B cell (primary cell): ENCODE data around the gene PITRM1. TPM values are rescaled to one million over a fixed set of nuclear protein-coding genes. Genes with fewer than 3 reads are reported as not detected.

Source experiments
- ATAC-seq: fragments of 200-7000 bp; cut with Tn5 transposase; one replicate; pipeline ENCODE4 v1.10.0; 2021; ENCODE audit warnings: low read depth, mild to moderate bottlenecking, moderate number of reproducible peaks, moderate library complexity
- CTCF ChIA-PET: fragments of 350-600 bp; sonication (Branson Sonifier 250); formaldehyde crosslinking; loops from one replicate; lab custom pipeline; 2021; ENCODE audit warnings: antibody characterized with exemption, inconsistent platforms; lab: Charles Lee
- POLR2A ChIA-PET: fragments of 350-600 bp; sonication (Branson Sonifier 250); formaldehyde crosslinking; loops from one replicate; lab custom pipeline; 2021; ENCODE audit warnings: antibody characterized with exemption; lab: Charles Lee
- DNase-seq: peaks from one replicate; pipeline ENCODE4 v3.0.0; 2013
- H2AFZ ChIP-seq: 2 replicates; pipeline ENCODE4 v1.6.1; 2012; ENCODE audit warnings: mild to moderate bottlenecking, low read depth, low read length; ENCODE audit not compliant: insufficient read depth, poor library complexity, severe bottlenecking
- H3K27ac ChIP-seq, 2 donors: 1 replicate in 1 of 2; 2 replicates in 1 of 2; pipeline ENCODE4 v1.5.1; 2012 to 2013; ENCODE audit warnings: low read length in 2 of 2, mild to moderate bottlenecking in 2 of 2, moderate library complexity in 1 of 2
- H3K27me3 ChIP-seq, 4 experiments: fragments of 200-600 bp in 1 of 4; sonication (generic) in 1 of 4; replicated peaks in 1 of 4; 1 replicate in 2 of 4; 2 replicates in 2 of 4; pipeline versions ENCODE4 v1.6.1 to v1.7.0; 2013 to 2016; ENCODE audit warnings: low read length in 3 of 4, mild to moderate bottlenecking in 2 of 4, mixed read lengths in 1 of 4, moderate library complexity in 1 of 4; ENCODE audit not compliant: insufficient read depth in 4 of 4, control insufficient read depth in 3 of 4; ENCODE audit errors: control extremely low read depth in 1 of 4
- H3K36me3 ChIP-seq, 2 experiments: replicated peaks in 1 of 2; 1 replicate in 1 of 2; 2 replicates in 1 of 2; pipeline versions ENCODE4 v1.6.1 to v1.7.1; 2013; ENCODE audit warnings: low read length in 1 of 2; ENCODE audit not compliant: insufficient read depth in 2 of 2, control insufficient read depth in 1 of 2; ENCODE audit errors: control extremely low read depth in 1 of 2, extremely low read depth in 1 of 2
- H3K4me1 ChIP-seq, 2 donors: fragments of 200-600 bp in 1 of 2; sonication (generic) in 1 of 2; 1 replicate in 1 of 2; 2 replicates in 1 of 2; pipeline versions ENCODE4 v1.5.1 to v1.6.1; 2013 to 2017; ENCODE audit warnings: low read length in 2 of 2; ENCODE audit not compliant: control insufficient read depth in 2 of 2, insufficient read depth in 2 of 2
- H3K4me2 ChIP-seq: replicated peaks from 2 replicates; pipeline ENCODE3; 2012; ENCODE audit warnings: mild to moderate bottlenecking, low read depth, low read length; ENCODE audit not compliant: poor library complexity, severe bottlenecking
- H3K4me3 ChIP-seq, 5 experiments: fragments of 200-600 bp in 1 of 5; sonication (generic) in 1 of 5; 1 replicate in 3 of 5; 2 replicates in 2 of 5; pipeline versions ENCODE4 v1.5.1 to v1.7.0; 2011 to 2016; ENCODE audit warnings: low read length in 4 of 5, mild to moderate bottlenecking in 4 of 5, low read depth in 2 of 5, control low read depth in 1 of 5, moderate library complexity in 1 of 5; ENCODE audit not compliant: insufficient read depth in 1 of 5; ENCODE audit errors: control extremely low read depth in 1 of 5, extremely low read depth in 1 of 5
- H3K79me2 ChIP-seq: fragments of 200-600 bp; sonication (generic); one replicate; pipeline ENCODE4 v1.6.0; 2016; ENCODE audit warnings: low read length; ENCODE audit not compliant: control insufficient read depth, insufficient read depth
- H3K9ac ChIP-seq: fragments of 200-600 bp; sonication (generic); 2 replicates; pipeline ENCODE4 v1.6.1; 2017; ENCODE audit warnings: mild to moderate bottlenecking, low read length, moderate library complexity
- H3K9me3 ChIP-seq, 3 donors: one replicate each; pipeline versions ENCODE4 v1.6.1 to v1.7.1; 2013; ENCODE audit warnings: low read length in 2 of 3; ENCODE audit not compliant: control insufficient read depth in 2 of 3, insufficient read depth in 1 of 3; ENCODE audit errors: control extremely low read depth in 1 of 3
- H4K20me1 ChIP-seq: 2 replicates; pipeline ENCODE4 v1.6.0; 2012; ENCODE audit warnings: mild to moderate bottlenecking, low read length; ENCODE audit not compliant: insufficient read depth, control insufficient read depth, poor library complexity, severe bottlenecking
- H3K27ac Mint-ChIP-seq: one replicate; pipeline ENCODE4 v1.8.0; 2021; ENCODE audit warnings: mixed read lengths
- H3K27me3 Mint-ChIP-seq: one replicate; pipeline ENCODE4 v1.8.0; 2021; ENCODE audit warnings: mixed read lengths
- H3K4me1 Mint-ChIP-seq: one replicate; pipeline ENCODE4 v1.8.0; 2021; ENCODE audit warnings: mixed read lengths
- H3K4me3 Mint-ChIP-seq: one replicate; pipeline ENCODE4 v1.8.0; 2021; ENCODE audit warnings: mixed read lengths
- H3K9me3 Mint-ChIP-seq: one replicate; pipeline ENCODE4 v1.8.0; 2022; ENCODE audit warnings: mixed read lengths; ENCODE audit not compliant: insufficient read depth
- CTCF ChIP-seq: fragments of 200-600 bp; IDR thresholded peaks from one replicate; pipeline ENCODE4 v1.8.0; 2022; ENCODE audit warnings: antibody characterized with exemption, mild to moderate bottlenecking
- EZH2 ChIP-seq: IDR thresholded peaks from 2 replicates; pipeline ENCODE4 v1.6.1; 2012; ENCODE audit warnings: borderline replicate concordance, low read depth, mild to moderate bottlenecking, moderate library complexity, low read length; ENCODE audit not compliant: insufficient read depth, poor library complexity, severe bottlenecking
- WGBS: methylation state at CpG from one replicate; pipeline ENCODE4 v1.1.5; 2013; ENCODE audit warnings: missing lambda C conversion rate; ENCODE audit not compliant: insufficient coverage; 5-methylcytosine and 5-hydroxymethylcytosine counted together
- intact Hi-C: fragments of 100-400 bp; cut with micrococcal nuclease; formaldehyde crosslinking; loops from one replicate; pipeline ENCODE4 v1.10.0; 2022
- polyA plus RNA-seq: library from polyadenylated mRNA; depleted of rRNA; stranded (reverse); fragments of >200 nt; gene quantifications from 2 replicates; pipeline ENCODE4 v1.2.3, GENCODE V29; 2012
- total RNA-seq, 2 donors: library from RNA; stranded (reverse); fragments of 120-200 nt in 1 of 2; gene quantifications; 1 replicate in 1 of 2; 2 replicates in 1 of 2; pipeline versions ENCODE4 v1.2.3 to v1.2.4, GENCODE V29; 2013 to 2022

PITRM1 gene
- total and polyA plus RNA-seq, 2 donors (not counting 1 experiment from before 2014, with no cell fraction given) = 50.7 to 71.1 TPM

- H3K4me2 ChIP-seq = no peak overlapping the region
- H3K9ac ChIP-seq = no peak overlapping the region
- POLR2A ChIA-PET = no interaction called here
- WGBS = 36% methylated on average over 1 of the region's 5 CpGs
- Mint-ChIP-seq H3K27ac (no peak overlapping the region), H3K27me3 (peaks cover 10% of the 10 kb centered on the region), H3K4me1 (peaks cover 16% of the 10 kb centered on the region), H3K4me3 (no peak overlapping the region), H3K9me3 (no peaks in the 10 kb centered on the region)
- H3K79me2 ChIP-seq = no peaks in the 10 kb centered on the region
- ATAC-seq (no peak), DNase-seq (peak; percentile 50)
- CTCF ChIA-PET = interaction anchor here (0.6 kb wide), 1 partner anchor 583 kb away, joined by 6 read pairs; no protein-coding TSS in a partner anchor
- no peaks in the 10 kb centered on the region for H4K20me1 ChIP-seq
- H3K4me3 ChIP-seq = no peak overlapping the region
- no peaks in the 10 kb centered on the region for H3K36me3 ChIP-seq
- H2AFZ ChIP-seq = peak overlapping the region; percentile 30
- peaks cover 11 to 16% of the 10 kb centered on the region in 2 donors for H3K4me1 ChIP-seq
- TF ChIP-seq CTCF (no peak), EZH2 (no peak)
- peaks cover 0 to 7% (median 0%) of the 10 kb centered on the region in 4 experiments for H3K27me3 ChIP-seq
- H3K9me3 ChIP-seq = peaks cover 0 to 8% (median 0%) of the 10 kb centered on the region in 3 donors
- intact Hi-C loops = loop anchor here (10.0 kb wide), 1 partner anchor 607 kb away; the partner anchor contains the start of gene KLF6
- H3K27ac ChIP-seq = no peak overlapping the region
Observed at GRCh38 chr10:3178042-3178441, 5.5 kb upstream of the PITRM1 start.

GRCh38 chr10:3173171-3173878 lies 743 bp upstream of the PITRM1 start:
- intact Hi-C loops = loop anchor here (5.0 to 10.0 kb wide), 2 partner anchors 314 to 611 kb away; partner anchors contain the start of gene KLF6
- H3K4me1 Mint-ChIP-seq = peaks cover 23% of the 10 kb centered on the region
- no peaks in the 10 kb centered on the region for H4K20me1 ChIP-seq
- peaks cover 14 to 24% of the 10 kb centered on the region in 2 donors for H3K4me1 ChIP-seq
- H3K9ac ChIP-seq = peak overlapping the region; percentile 61
- WGBS = 53% methylated on average over 26 of the region's 26 CpGs
- peaks cover 0 to 8% (median 0%) of the 10 kb centered on the region in 3 donors for H3K9me3 ChIP-seq
- peaks cover 27% of the 10 kb centered on the region for H3K79me2 ChIP-seq
- peak overlapping the region in 1 of 2 donors; percentile 40 for H3K27ac ChIP-seq
- H3K4me3 ChIP-seq = peak overlapping the region in 4 of 5 experiments; percentile 41 to 62 (median 56)
- no peak for DNase-seq
- H3K27ac Mint-ChIP-seq = peak overlapping the region; percentile 84
- TF ChIP-seq CTCF = no peak
- no peak for TF ChIP-seq EZH2
- peaks cover 0 to 17% of the 10 kb centered on the region in 2 experiments for H3K36me3 ChIP-seq
- peak overlapping the region; percentile 81 for H3K4me3 Mint-ChIP-seq
- ChIA-PET POLR2A (interaction anchor here (0.6 to 1.1 kb wide), 2 partner anchors 612 to 749 kb away, joined by 3 to 4 read pairs; partner anchors contain the start of gene KLF6), CTCF (interaction anchor here (1.1 kb wide), 1 partner anchor 25 kb away, joined by 3 read pairs; no protein-coding TSS in a partner anchor)
- ATAC-seq = peak; percentile 35
- no peaks in the 10 kb centered on the region for H3K9me3 Mint-ChIP-seq
- no peaks in the 10 kb centered on the region for H3K27me3 ChIP-seq
- H3K4me2 ChIP-seq = peak overlapping the region; percentile 81
- peak overlapping the region; percentile 78 for H2AFZ ChIP-seq
- H3K27me3 Mint-ChIP-seq = no peaks in the 10 kb centered on the region
